Measurements from ENCODE around the gene SRPK3. TPM values are rescaled to one million over a fixed set of nuclear protein-coding genes. Genes with fewer than 3 reads are reported as not detected.

Gene SRPK3
- polyA plus RNA-seq, 1 of the 3 experiments (the other 2 are of a cell fraction): 0.74 TPM

DNA sequence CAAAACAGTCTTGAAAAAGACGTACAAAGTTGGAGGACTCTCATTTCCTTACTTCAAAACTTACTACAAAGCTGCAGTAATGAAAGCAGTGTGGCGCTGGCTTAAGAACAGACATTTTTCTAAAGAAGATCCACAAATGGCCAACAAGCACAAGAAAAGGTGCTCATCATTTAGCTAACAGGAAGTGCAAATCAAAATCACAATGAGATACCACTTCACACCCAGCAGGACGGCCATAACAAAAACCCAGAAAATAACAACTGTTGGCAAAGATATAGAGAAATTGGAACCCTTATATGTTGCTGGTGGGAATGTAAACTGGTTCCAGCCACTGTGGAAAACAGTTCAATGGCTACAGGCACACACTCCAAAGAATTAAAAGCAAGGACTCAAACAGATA, 46.2 kb downstream of the SRPK3 start:
- H3K4me1 ChIP-seq (ENCODE audit: control insufficient read depth in 1 of 2, insufficient read depth in 2 of 2, low read depth in 1 of 2, low read length in 1 of 2): peaks cover 0 to 2% of the 10 kb centered on the region in 2 experiments; a peak in 1 of 4 replicates
- ChIA-PET CTCF (no interaction called here), POLR2A (no interaction called here)
- peaks cover 5% of the 10 kb centered on the region; the same call in 1 of the 2 replicates for H4K20me1 ChIP-seq (ENCODE audit: insufficient read depth)
- no peak for DNase-seq
- H3K9ac ChIP-seq: no peak overlapping the region
- no peaks in the 10 kb centered on the region for H3K79me2 ChIP-seq (ENCODE audit: insufficient read depth)
- H3K4me3 ChIP-seq (ENCODE audit: low read depth in 2 of 2, low read length in 1 of 2): no peak overlapping the region
- no peak overlapping the region for H3K27ac ChIP-seq (ENCODE audit: low read depth in 2 of 2, low read length in 1 of 2)
- no peaks in the 10 kb centered on the region for H3K9me3 ChIP-seq
- no peak overlapping the region for H2AFZ ChIP-seq (ENCODE audit: low read depth)
- TF ChIP-seq MXI1 (IDR thresholded peaks at IDR 0.05; ENCODE audit: low read depth, low read length) (no peak), GABPA (IDR thresholded peaks at IDR 0.05; ENCODE audit: low read depth) (no peak), RFX5 (IDR thresholded peaks at IDR 0.05; ENCODE audit: low read length) (no peak), POLR2AphosphoS5 (IDR thresholded peaks at IDR 0.05; ENCODE audit: low read depth, low read length) (no peak), TCF12 (IDR thresholded peaks at IDR 0.05) (no peak), ELF1 (IDR thresholded peaks at IDR 0.05) (no peak), SMC3 (IDR thresholded peaks at IDR 0.05; ENCODE audit: low read depth, low read length) (no peak), RCOR1 (IDR thresholded peaks at IDR 0.05; ENCODE audit: low read length) (no peak), EZH2phosphoT487 (IDR thresholded peaks at IDR 0.05; ENCODE audit: borderline replicate concordance, low read depth) (no peak), RAD21 (IDR thresholded peaks at IDR 0.05; ENCODE audit: low read length) (no peak), TAF1 (IDR thresholded peaks at IDR 0.05; ENCODE audit: borderline replicate concordance, low read depth, low read length) (no peak), SIN3A (IDR thresholded peaks at IDR 0.05; ENCODE audit: borderline replicate concordance, low read depth, low read length) (no peak), FOSL2 (IDR thresholded peaks at IDR 0.05; ENCODE audit: borderline replicate concordance, low read depth) (no peak), YY1 (IDR thresholded peaks at IDR 0.05; ENCODE audit: low read depth) (no peak), NFIC (IDR thresholded peaks at IDR 0.05; ENCODE audit: borderline replicate concordance) (no peak)
- TF ChIP-seq, protein P1, sequence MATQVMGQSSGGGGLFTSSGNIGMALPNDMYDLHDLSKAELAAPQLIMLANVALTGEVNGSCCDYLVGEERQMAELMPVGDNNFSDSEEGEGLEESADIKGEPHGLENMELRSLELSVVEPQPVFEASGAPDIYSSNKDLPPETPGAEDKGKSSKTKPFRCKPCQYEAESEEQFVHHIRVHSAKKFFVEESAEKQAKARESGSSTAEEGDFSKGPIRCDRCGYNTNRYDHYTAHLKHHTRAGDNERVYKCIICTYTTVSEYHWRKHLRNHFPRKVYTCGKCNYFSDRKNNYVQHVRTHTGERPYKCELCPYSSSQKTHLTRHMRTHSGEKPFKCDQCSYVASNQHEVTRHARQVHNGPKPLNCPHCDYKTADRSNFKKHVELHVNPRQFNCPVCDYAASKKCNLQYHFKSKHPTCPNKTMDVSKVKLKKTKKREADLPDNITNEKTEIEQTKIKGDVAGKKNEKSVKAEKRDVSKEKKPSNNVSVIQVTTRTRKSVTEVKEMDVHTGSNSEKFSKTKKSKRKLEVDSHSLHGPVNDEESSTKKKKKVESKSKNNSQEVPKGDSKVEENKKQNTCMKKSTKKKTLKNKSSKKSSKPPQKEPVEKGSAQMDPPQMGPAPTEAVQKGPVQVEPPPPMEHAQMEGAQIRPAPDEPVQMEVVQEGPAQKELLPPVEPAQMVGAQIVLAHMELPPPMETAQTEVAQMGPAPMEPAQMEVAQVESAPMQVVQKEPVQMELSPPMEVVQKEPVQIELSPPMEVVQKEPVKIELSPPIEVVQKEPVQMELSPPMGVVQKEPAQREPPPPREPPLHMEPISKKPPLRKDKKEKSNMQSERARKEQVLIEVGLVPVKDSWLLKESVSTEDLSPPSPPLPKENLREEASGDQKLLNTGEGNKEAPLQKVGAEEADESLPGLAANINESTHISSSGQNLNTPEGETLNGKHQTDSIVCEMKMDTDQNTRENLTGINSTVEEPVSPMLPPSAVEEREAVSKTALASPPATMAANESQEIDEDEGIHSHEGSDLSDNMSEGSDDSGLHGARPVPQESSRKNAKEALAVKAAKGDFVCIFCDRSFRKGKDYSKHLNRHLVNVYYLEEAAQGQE (IDR thresholded peaks at IDR 0.05; ENCODE audit: low read depth, low read length): no peak
- TF ChIP-seq, protein P2, sequence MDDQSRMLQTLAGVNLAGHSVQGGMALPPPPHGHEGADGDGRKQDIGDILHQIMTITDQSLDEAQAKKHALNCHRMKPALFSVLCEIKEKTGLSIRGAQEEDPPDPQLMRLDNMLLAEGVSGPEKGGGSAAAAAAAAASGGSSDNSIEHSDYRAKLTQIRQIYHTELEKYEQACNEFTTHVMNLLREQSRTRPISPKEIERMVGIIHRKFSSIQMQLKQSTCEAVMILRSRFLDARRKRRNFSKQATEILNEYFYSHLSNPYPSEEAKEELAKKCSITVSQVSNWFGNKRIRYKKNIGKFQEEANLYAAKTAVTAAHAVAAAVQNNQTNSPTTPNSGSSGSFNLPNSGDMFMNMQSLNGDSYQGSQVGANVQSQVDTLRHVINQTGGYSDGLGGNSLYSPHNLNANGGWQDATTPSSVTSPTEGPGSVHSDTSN (IDR thresholded peaks at IDR 0.05): no peak
- TF ChIP-seq, protein P3, sequence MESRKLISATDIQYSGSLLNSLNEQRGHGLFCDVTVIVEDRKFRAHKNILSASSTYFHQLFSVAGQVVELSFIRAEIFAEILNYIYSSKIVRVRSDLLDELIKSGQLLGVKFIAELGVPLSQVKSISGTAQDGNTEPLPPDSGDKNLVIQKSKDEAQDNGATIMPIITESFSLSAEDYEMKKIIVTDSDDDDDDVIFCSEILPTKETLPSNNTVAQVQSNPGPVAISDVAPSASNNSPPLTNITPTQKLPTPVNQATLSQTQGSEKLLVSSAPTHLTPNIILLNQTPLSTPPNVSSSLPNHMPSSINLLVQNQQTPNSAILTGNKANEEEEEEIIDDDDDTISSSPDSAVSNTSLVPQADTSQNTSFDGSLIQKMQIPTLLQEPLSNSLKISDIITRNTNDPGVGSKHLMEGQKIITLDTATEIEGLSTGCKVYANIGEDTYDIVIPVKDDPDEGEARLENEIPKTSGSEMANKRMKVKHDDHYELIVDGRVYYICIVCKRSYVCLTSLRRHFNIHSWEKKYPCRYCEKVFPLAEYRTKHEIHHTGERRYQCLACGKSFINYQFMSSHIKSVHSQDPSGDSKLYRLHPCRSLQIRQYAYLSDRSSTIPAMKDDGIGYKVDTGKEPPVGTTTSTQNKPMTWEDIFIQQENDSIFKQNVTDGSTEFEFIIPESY (IDR thresholded peaks at IDR 0.05; ENCODE audit: borderline replicate concordance, low read depth): no peak
- TF ChIP-seq, protein P4, sequence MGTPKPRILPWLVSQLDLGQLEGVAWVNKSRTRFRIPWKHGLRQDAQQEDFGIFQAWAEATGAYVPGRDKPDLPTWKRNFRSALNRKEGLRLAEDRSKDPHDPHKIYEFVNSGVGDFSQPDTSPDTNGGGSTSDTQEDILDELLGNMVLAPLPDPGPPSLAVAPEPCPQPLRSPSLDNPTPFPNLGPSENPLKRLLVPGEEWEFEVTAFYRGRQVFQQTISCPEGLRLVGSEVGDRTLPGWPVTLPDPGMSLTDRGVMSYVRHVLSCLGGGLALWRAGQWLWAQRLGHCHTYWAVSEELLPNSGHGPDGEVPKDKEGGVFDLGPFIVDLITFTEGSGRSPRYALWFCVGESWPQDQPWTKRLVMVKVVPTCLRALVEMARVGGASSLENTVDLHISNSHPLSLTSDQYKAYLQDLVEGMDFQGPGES (IDR thresholded peaks at IDR 0.05; ENCODE audit: low read depth, low read length): no peak
- no peak overlapping the region for H3K4me2 ChIP-seq
- H3K36me3 ChIP-seq (replicated peaks in 1 of 2; ENCODE audit: control insufficient read depth in 1 of 2, insufficient read depth in 2 of 2, low read length in 1 of 2): no peaks in the 10 kb centered on the region
- peaks cover 5% of the 10 kb centered on the region for H3F3A ChIP-seq (replicated peaks; ENCODE audit: insufficient read depth)
- 39% methylated on average over 3 of the region's 3 CpGs for WGBS (ENCODE audit: low lambda C conversion rate)
- H3K27me3 ChIP-seq (ENCODE audit: insufficient read depth): peaks cover 49% of the 10 kb centered on the region
- H3K9me2 ChIP-seq: no peaks in the 10 kb centered on the region
